Nephron progenitor cell (in vitro differentiated cells): ENCODE data around the gene PTPRD.

Experiments used
- DNase-seq: peaks from one replicate; pipeline ENCODE4 v3.0.0; 2021
- H3K27ac Mint-ChIP-seq: 2 replicates; pipeline ENCODE4 v1.8.0; 2021; ENCODE audit warnings: mild to moderate bottlenecking, moderate library complexity, mixed read lengths
- H3K27me3 Mint-ChIP-seq: 2 replicates; pipeline ENCODE4 v1.8.0; 2021; ENCODE audit warnings: mild to moderate bottlenecking, low read depth, mixed read lengths; ENCODE audit not compliant: poor library complexity
- H3K36me3 Mint-ChIP-seq: 2 replicates; pipeline ENCODE4 v1.8.0; 2021; ENCODE audit warnings: low read depth, mixed read lengths
- H3K4me1 Mint-ChIP-seq: 2 replicates; pipeline ENCODE4 v1.8.0; 2021; ENCODE audit warnings: mixed read lengths
- H3K4me3 Mint-ChIP-seq: 2 replicates; pipeline ENCODE4 v1.8.0; 2021; ENCODE audit warnings: mild to moderate bottlenecking, moderate library complexity, mixed read lengths
- H3K9me3 Mint-ChIP-seq: 2 replicates; pipeline ENCODE4 v1.8.0; 2021; ENCODE audit warnings: mild to moderate bottlenecking, moderate library complexity, mixed read lengths
- TF ChIP-seq, protein P1 (sequence below): fragments of 200-600 bp; sonication (generic); IDR thresholded peaks from 2 replicates; pipeline ENCODE4 v1.5.0; 2021; ENCODE audit warnings: antibody characterized with exemption

Gene PTPRD

GRCh38 chr9:10447036-10447435, 165.8 kb downstream of the PTPRD start:
- no peaks in the 10 kb centered on the region for H3K9me3 Mint-ChIP-seq
- no peak overlapping the region for H3K4me3 Mint-ChIP-seq
- no peak overlapping the region for H3K27ac Mint-ChIP-seq
- H3K27me3 Mint-ChIP-seq, result no peaks in the 10 kb centered on the region
- TF ChIP-seq, protein P1, sequence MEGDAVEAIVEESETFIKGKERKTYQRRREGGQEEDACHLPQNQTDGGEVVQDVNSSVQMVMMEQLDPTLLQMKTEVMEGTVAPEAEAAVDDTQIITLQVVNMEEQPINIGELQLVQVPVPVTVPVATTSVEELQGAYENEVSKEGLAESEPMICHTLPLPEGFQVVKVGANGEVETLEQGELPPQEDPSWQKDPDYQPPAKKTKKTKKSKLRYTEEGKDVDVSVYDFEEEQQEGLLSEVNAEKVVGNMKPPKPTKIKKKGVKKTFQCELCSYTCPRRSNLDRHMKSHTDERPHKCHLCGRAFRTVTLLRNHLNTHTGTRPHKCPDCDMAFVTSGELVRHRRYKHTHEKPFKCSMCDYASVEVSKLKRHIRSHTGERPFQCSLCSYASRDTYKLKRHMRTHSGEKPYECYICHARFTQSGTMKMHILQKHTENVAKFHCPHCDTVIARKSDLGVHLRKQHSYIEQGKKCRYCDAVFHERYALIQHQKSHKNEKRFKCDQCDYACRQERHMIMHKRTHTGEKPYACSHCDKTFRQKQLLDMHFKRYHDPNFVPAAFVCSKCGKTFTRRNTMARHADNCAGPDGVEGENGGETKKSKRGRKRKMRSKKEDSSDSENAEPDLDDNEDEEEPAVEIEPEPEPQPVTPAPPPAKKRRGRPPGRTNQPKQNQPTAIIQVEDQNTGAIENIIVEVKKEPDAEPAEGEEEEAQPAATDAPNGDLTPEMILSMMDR, result no peak
- no peaks in the 10 kb centered on the region for H3K36me3 Mint-ChIP-seq
- no peak for DNase-seq
- H3K4me1 Mint-ChIP-seq, result no peaks in the 10 kb centered on the region

GRCh38 chr9:10443868-10444204, 169.0 kb downstream of the PTPRD start:
- Mint-ChIP-seq H3K27ac (no peak overlapping the region), H3K36me3 (no peaks in the 10 kb centered on the region), H3K9me3 (no peaks in the 10 kb centered on the region), H3K4me1 (no peaks in the 10 kb centered on the region), H3K4me3 (no peak overlapping the region), H3K27me3 (no peaks in the 10 kb centered on the region)
- TF ChIP-seq, protein P1, result no peak
- DNase-seq, result no peak

GRCh38 chr9:10443181-10443867, 169.5 kb downstream of the PTPRD start:
- Mint-ChIP-seq H3K27me3 (no peaks in the 10 kb centered on the region), H3K27ac (no peak overlapping the region), H3K36me3 (no peaks in the 10 kb centered on the region), H3K4me3 (no peak overlapping the region), H3K4me1 (no peaks in the 10 kb centered on the region), H3K9me3 (no peaks in the 10 kb centered on the region)
- no peak for DNase-seq
- TF ChIP-seq, protein P1, result no peak

DNA sequence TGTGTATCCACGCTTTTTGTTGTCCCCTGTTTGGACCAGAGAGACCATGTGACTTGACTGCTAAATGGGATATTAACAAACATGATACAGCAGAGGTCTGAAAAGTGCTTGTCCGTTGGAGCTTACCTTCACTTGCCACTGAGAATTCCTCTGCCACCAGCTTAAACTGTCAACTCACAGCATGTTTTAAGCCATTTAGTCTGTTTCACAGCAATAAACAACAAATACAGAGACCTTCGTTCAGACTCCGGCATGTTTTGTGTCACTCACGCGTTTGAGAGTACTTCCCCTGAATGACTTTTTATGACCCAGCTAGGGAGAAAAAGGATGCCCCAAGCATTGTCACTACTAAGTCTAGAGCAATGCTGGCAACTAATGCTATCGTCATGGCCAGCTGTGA, 173.8 kb downstream of the PTPRD start:
- TF ChIP-seq, protein P1, result no peak
- no peak for DNase-seq
- H3K9me3 Mint-ChIP-seq, result no peaks in the 10 kb centered on the region
- no peak overlapping the region for H3K4me3 Mint-ChIP-seq
- no peaks in the 10 kb centered on the region for H3K27me3 Mint-ChIP-seq
- H3K27ac Mint-ChIP-seq, result peak overlapping the region; percentile 17
- H3K36me3 Mint-ChIP-seq, result no peaks in the 10 kb centered on the region
- no peaks in the 10 kb centered on the region for H3K4me1 Mint-ChIP-seq

- H3K36me3 Mint-ChIP-seq, result no peaks in the 10 kb centered on the region
Measured at GRCh38 chr9:10436756-10437155, 176.0 kb downstream of the PTPRD start.

GRCh38 chr9:10434412-10434811, 178.4 kb downstream of the PTPRD start:
- Mint-ChIP-seq H3K36me3 (no peaks in the 10 kb centered on the region), H3K27ac (no peak overlapping the region), H3K9me3 (no peaks in the 10 kb centered on the region), H3K4me1 (no peaks in the 10 kb centered on the region), H3K27me3 (no peaks in the 10 kb centered on the region), H3K4me3 (no peak overlapping the region)
- DNase-seq, result no peak
- TF ChIP-seq, protein P1, result no peak

More at GRCh38 chr9:10436756-10437155, 176.0 kb downstream of the PTPRD start:
- TF ChIP-seq, protein P1, result no peak
- H3K9me3 Mint-ChIP-seq, result no peaks in the 10 kb centered on the region
- no peak overlapping the region for H3K27ac Mint-ChIP-seq
- no peak overlapping the region for H3K4me3 Mint-ChIP-seq
- no peak for DNase-seq
- H3K4me1 Mint-ChIP-seq, result no peaks in the 10 kb centered on the region
- no peaks in the 10 kb centered on the region for H3K27me3 Mint-ChIP-seq
